ENCODE measurements around the gene GUCD1.
"Not testable (repeated sequence)": the region's sequence is repeated elsewhere in the genome, so short reads cannot be mapped to it uniquely, and the experiment has no call there.

The GUCD1 gene

DNA sequence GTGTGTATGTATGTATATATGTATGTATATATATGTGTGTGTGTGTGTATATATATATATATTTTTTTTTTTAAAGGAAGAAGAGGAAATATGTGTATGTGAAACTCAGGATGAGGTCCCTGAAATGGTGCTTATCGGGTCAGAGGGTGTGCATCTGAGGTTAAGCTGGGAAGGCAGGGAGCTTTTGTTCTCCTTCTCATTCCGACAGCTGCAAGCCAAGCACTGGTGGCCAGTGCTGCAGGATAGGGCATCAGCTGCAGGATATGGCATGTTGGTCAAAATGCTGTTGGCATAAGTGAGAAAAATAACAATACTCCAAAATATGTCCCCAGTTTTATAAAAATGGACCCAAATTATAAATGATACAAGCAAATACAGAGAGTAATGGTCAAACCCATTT, 8.3 kb upstream of the GUCD1 start:
- no peak for DNase-seq

DNA sequence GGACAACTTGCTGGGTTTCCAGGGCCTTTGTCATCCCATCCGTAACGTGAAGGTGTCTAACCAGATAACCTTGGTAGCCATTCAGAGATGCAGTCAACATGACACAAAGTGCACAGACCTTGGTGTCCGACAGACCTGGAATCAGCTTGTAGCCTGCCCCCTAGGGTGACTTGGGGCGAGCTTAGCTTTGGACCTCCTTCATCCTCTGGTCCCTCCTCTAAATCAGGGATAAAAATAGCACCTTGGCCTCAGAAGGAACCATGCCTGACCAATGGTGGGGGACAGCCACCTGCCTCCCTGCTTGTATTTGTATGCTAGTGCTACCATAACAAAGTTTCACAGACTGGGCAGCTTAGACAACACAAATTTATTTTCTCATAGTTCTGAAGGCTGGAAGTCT, 4.5 kb upstream of the GUCD1 start:
- no peak for DNase-seq

DNA sequence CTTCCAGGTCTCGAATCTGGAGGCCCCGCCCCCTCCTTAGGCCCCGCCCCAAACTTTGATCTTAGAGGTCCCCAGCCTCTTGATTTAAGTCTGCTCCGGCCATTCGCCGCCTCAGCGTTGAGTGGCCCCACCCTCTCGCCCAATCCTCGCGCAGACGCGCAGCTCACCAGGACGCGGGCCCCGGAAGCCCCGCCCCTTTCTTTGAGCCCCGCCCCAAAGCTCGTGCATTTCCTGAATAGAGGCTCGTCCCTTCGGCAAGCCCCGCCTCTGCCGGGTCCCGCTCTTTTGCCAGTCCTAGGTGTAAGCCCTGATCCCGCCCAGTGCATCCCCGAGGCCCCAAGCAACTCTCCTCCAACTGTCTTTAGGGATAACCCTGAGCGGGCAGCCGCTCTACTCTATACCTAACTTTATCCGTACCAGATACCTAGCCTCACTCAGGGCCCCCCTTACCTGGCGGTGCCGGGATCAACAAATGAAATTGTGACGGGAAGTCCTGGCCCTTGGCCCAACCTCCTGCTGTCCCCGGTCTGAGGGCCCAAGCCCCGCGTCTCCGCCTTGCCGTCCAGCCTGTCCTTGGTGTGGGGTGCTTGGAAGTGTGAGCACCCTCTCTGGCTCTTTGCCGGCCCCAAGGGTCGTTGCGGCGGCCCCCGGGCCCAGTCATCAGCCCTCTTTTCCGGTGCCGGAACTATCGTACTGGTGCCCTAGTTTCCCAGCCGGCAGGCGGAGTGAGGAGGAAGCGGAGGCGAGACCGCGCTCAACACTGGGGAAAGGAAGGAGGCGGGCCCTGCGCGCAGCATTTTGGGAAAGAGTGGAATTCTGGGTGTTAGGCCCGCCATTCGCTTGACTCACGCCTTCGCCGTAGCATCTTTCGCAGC, 464 bp upstream of the GUCD1 start, which contains the start of gene SNRPD3:
Gene SNRPD3 (plus strand): TSS at position 835 of the 875 bp plus-strand sequence. CDS start 1,676 bp downstream, outside the sequence.
- peak; percentile 99 for DNase-seq

DNA sequence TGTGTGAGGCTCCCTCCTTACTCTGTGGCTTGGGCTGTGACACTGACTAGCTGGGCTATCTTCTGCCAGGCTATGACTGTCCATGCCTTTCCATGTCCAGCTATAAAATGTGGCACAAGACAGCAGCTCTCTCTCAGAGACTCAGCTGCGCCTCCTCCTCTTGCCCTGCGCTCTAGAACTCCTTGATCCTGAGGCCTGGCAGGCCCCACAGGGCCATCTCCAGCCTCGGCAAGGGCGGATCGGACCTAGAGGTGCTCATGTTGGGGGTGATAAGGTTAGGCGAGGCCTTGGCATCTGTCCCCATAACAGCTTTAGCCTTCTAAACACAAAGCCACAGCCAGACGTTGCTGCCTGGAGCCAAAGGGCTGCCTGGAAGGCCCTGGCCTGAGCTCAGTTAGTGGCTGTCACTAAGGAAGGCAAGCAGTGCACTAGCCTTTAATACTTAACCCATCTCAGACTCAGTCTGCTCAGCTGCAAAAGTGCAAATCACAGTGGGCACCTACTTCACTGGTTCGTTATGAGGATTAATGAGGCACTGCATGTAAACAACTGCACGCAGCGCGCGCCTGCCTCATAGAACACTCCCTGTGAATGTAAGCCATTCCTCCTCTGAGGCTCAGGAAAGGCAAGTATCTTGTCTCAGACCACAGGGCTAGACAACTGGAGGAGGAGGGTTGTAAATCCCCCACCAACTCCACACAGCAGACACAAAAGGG, 1.2 kb downstream of the GUCD1 start:
- no peak for DNase-seq

DNA sequence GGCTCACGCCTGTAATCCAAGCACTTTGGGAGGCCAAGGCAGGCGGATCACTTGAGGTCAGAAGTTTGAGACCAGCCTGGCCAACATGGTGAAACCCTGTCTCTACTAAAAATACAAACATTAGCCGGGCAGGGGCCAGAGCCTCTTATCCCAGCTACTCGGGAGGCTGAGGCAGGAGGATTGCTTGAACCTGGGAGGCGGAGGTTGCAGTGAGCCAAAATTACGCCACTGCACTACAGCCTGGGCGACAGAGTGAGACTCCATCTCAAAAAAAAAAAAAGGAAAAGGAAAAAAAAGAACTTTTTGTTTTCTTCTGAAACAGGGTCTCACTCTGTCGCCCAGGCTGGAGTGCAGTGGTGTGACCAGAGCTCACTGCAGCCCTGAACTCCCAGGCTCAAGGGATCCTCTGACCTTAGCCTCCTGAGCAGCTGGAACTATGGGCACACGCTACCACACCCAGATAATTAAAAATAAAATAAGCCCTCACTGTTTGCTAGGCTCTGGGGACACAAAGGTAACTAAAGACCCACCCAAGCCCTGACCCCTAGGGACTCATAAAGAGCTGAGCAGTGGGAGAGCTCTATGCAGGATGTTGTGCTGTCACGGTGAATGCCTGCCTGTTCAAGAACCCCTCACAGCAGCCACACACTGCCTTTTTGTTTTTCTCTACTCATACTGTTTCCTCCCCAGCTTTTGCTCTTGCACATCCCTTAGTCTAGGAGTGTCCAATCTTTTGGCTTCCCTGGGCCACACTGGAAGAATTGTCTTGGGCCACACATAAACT, 2.2 kb downstream of the GUCD1 start:
- DNase-seq: not testable (repeated sequence)

DNA sequence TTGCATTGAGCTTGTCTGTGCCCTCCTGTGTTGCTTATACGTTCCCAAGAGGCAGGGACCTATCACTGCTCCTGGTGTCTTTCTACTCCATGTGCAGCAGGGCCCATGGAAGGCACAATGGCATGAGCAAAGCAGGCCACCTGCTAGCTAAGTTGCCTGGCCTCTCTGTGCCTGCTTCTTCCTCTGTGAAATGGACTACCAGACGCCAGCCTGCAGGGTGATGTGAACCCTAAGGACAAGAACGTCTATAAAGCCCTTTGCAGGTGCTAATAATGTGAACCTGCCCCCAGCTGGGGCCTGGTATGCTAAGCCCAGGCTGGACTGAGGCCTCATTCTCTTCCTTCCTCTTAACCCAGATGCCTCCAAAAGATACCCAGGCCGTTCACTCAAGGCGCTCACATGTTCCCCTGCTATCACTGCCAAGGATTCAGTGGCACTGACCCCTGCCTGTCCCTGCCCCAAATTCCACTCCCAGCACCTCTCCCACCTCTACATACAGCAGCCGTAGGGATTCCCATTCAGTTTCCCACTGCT, 4.0 kb downstream of the GUCD1 start:
- no peak for DNase-seq

DNA sequence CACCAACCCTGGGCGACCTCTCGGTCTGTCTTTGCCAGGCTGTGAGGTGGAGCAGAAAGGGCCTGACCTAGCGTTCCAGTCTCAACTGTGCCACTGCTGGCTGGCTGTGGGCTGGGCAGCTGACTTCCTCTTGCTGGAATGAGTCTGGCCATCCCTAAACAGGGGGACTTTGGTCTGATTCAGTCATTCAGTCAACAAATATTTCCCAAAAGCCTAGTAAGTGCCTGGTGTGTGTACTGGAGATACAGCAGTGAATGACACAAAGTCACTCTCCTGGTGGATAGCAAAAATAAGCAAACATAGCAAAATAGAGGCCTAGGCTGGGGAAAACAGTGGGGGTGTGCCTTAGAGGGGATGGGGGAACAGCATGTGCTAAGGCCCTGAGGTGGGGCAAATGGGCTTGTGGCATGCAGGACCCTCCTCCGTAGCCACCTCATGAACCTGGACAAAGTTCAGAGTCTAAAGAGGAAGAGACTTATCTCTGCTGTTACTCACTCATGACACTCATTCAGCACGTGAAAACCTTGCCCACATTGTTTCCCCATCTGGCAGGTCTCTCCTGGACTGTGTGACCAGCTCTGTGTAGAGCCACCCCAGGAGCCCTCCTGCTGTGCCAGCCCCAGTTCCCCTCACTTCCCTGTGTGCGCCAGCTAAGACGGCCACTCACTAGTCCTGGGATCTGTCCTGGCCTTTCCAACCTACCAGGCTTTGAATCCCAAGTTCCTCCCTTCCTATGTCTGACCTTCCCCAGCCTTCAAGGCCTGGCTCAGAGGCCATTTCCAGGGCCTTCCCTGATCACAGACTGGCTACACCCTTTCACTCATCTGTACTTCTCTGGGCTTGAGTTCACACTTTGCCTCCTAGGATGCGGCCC, 4.7 kb downstream of the GUCD1 start:
- DNase-seq: no peak

DNA sequence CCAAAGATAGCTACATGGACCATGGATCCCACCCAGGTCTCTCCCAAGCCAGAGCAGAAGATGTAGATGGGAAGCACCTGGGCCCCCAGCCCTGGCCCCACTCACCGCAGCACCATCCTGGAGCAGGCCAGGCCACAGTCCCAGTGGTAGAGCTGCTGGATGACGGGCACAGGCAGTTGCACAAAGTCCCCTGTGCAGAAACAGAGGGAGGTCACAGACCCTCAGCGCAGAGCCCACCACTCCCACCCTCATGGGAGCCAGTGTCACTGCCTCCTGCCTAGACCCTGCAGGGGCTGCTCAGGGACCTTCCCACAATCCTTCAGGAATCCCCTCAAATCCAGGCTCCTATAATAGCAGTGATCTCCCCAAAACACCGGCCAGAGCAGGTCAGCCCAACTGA, 6.1 kb downstream of the GUCD1 start:
- no peak for DNase-seq

DNA sequence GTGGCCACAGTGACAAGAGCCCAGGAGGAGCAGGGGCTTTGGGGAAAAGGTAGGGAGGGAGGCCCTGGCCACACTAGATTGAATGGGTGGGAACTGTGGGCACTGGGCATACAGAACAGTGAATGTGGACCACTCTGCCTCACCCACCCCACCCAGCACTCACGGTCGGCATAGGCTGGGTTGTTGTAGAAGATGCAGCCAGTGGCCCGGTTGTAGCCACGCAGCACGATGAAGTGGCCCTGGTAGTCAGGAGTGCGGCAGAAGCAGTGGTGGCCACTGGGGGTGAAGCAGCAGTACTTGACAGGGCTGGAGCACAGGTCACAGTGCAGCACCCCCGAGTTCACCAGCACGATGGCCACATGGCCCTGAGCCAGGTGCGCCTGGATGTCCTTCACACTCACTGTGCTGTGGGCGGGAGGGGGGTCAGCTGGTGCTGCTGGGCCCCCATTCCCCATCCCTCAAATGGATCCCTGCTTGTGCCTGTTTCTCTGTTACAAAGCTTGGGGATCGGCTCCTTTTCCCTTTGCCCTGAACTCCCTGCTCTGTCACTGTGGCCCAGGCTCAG, 11.2 kb downstream of the GUCD1 start:
- no peak for DNase-seq

DNA sequence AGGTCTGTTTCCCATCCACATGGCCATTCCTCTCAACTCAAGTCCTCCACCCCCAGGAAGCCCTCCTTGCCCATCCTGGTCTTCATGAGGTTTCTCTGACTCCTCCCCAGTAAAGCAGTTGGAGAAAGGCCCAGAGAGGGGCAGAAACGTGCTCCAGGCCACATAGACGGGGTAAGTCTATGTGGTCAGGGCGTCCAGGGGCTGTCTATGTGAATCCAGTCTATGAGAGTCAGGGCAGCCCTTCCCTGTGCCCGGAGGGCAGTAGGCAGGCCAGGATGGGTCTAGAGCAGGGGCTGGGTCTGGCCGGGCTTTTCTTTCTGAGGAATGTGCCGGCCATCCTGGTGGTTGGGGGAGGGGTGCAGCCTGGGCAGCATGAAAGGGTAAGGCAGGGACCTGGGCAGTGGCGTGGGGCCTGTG, 11.7 kb downstream of the GUCD1 start:
- DNase-seq: no peak

DNA sequence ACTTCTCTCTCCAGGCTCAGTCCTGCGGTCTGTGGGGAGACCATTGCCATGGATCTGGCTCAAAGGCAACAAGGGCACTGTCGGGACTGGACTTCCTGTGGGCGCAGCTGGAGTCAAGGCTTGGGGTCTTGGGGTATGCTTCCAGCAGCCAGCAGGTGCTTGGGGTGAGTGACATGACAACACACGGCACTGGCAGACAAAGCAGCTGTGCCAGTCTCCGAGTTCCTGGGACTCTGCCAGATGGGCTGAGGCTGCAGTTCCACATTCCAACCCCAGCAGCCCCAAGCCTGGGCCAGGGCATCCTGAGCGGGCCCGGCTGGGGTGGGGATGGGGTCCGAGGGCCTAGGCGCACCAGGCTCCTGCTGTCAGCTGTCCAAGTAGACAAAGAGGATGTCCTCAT, 12.3 kb downstream of the GUCD1 start:
- DNase-seq: no peak

DNA sequence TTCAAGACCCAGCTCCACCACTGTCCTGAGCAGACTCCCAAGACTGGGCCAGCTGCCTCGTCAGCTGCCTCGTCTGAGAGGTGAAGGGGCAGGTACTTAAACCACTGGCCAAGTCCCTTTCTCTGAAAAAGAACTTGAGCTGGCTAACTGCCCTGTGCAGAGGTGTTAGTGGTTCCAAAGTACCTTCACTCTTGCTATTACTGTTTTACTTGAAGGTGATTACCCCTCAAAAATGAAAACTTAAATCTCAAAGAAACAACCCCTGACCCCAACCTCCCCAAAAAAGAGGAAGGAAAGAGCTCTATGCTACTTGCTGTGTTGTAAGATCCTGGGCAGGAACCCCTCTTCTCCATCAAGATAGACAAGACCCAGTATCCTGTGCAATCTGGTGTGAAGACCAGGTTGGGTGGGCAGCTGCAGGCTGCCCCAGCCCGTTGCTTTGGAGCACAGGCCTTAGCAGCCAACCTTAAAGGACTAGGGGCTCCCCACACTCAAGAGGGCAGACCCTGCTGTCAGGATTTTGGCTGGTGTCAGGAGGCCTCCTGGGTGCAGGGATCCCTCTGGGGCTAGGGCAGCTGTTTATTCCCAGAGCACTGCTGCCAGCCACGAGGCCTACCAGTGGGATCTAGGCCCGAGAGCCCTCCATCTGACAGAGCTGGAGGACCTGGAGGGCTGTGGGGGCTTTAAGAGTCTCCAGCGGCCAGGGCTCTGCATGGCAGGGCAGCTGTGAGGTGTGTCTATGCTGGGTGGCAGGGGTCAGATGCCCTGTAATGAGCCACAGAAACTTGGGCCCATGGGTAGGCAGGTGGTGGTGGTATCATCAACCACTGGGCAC, 13.0 kb downstream of the GUCD1 start:
- DNase-seq: no peak

DNA sequence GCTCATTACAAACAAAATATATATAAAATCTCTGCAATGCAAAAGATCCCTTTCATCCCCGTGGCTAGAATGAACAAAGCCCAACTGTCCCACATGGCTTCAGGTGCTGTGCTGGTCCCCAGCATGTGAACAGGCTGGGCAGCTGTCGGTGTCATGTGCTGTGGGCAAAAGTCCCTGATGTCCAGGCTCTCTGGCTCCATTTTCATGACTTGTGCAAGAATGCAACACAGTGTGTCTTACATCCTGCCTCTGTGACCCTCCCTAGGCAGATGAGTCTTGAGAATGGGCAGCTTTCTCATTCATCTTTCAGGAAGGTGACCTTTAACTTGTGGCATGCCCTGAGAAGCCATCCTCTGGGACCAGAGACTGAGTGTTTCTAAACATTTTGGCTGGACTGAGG, 14.5 kb downstream of the GUCD1 start:
- no peak for DNase-seq

DNA sequence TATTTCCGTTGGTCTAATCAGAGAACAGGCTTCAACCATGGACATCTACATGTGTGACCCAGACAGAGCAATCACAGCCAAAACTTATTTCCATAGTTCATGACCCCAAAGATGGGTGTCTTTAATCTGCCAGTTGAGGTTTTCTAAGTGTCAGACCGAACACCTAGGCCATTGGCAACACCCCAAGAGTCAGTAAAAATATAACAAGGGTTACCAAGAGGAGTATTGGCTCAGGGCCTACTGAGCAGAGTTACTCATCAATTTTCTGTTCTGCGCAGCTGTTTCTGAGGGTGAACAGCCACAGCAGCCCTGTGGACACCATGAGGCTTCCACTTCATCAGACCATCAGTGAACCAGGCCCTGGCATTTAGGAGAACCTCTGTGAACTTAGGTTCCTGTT, 18.8 kb downstream of the GUCD1 start:
- DNase-seq: no peak

DNA sequence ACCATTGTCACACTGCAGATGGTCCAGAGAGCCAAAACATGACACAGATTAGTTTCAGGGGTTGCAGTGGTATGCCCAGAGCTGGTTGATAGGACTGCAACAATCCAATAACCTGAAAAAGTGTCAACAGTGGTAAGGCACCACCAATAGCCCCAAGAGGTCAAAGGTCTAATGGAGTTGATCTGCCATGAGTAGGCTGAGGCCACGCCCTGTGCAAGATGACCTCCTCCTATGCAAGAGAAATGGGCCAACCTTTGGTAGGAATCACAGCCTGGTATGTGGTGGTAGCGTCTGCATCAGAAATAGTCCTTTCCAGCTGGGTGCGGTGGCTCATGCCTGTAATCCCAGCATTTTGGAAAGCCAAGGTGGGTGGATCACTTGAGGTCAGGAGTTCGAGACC, 19.6 kb downstream of the GUCD1 start:
- DNase-seq: no peak

DNA sequence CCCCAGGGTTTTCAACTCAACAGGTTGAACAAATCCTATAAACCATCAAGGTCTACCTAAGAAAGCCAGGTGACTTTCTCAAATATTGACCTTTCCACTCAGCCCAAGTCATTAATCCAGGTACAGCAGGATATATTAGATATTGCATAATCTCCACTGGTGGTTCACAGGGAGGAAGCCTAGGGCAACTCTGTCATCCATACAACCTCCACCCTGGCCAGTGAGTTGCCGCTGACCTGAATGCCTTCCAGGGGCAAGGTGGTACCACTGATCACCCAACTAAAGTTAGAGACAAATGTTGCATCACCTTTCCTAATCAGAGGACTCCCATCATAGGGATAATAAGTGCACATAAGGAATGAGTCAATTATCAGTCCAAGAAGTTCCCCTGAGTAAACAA, 22.9 kb downstream of the GUCD1 start:
- DNase-seq: no peak

DNA sequence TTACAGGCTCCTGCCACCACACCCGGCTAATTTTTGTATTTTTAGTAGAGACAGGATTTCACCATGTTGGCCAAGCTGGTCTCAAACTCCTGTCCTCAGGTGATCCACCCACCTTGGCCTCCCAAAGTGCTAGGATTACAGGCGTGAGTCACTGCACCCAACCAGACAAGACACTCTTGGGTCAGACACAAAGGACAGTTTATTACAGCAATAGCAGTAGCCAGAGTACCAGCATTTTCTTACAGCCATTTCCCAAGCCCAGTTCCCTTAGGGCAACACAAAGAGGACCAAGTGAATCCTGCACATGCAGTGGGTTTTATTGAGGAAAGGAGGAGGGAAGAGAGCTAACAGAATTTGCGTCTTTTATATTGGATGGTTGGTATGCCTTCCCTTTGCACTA, 24.0 kb downstream of the GUCD1 start:
- DNase-seq: not testable (repeated sequence)

DNA sequence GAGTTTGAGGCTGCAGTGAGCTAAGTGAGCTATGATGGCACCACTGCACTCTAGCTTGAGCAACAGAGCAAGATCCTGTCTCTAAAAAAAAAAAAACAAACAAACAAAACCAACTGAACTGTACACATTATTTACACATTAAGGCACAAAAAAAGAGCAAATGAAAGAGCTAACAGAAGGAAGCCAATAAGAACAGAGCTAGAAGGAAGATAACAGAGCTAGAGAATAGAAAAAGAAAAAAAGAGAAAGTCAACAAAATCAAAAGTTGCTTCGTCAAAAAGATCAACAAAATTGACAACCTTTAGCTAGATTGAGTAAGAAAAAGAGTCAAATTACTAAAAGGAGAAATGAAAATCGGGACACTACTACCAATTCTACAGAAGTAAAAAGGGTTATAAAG, 25.0 kb downstream of the GUCD1 start:
- DNase-seq: no peak

DNA sequence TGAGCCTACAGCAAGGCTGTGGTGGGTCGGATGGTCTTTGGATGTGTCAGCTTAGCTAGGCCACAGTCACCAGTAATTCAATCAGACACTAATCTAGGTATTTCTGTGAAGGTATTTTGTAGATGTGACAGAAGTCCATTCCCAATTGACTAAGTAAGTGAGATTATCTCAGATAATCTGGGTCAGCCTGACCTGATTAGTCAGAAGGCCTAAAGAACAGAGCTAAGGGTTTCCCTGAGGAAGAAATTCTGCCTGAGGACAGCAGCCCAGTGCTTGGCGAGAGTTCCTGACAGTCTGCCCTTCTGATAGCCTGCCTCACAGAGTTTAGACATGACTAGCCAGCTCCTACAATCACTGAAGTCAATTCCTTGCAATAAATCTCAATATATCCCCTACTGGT, 28.7 kb downstream of the GUCD1 start:
- DNase-seq: no peak

DNA sequence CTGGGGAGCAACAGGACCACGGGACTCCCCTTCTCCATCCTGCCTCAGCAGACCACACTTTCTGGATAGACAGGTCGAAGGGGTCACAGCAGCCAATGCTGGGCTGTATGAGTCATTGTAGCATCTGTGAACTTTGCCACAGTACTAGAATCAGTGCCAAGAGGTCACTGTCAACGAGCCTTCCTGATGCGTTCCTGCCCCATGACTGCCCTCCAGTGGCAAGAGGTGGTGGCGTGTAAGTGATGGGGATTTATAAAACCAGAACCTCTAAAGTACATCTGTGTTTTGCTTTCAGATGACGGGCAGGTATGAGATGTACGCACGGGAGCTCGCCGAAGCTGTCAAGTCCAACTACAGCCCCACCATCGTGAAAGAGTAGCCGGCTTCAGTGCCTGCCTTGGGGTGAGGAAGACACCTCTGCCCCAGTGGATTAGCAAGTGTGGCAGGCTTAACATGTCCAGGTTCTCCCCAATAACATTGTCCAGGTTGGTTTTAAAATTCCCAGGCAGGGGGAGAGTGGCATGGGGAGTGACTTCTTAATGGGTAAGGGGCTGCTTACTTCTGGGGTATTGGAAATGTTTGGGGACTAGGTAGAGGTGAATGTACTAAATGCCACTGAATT, 29.4 kb downstream of the GUCD1 start:
- peak; percentile 82 for DNase-seq
